ENCODE results near the gene PIP5K1B. TPM values are rescaled to one million over a fixed set of nuclear protein-coding genes. Genes with fewer than 3 reads are reported as not detected.

The PIP5K1B gene
- total RNA-seq, 2 experiments from 2014 or later: 3.8 to 10.7 TPM

DNA sequence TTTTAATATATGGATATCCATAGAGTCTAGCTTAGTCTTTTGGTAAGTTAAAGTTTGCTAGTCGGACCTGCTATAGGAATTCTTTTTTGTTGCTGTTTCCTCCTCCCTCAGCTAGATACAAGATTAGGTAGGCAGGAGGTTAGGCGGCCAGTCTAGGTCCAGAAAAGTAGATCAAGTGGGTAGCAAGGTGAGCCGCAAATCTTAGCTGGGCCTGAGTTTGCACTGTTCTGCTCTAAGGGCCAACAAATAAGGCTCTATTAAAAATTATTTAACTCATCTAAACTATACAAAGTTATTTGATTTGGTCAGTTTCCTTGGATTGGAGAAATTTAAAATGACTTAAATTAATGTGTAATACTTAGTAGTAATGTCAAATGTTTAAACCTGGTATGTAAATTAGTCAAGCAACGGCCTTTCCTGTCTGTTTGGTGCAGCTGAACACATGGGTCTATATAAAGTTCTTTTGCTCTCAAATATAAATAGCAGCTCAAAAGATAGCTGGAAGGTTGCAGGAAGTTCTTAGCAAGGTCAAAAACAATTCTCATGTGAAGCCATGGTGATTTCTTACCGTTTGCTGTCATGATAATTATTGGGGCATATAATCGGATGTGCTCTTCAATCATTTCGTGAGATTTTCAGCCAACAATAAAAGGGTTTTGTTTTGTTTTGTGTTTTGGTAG lies 236.9 kb downstream of the PIP5K1B start:
- intact Hi-C loops (cut with micrococcal nuclease; ENCODE audit: unreplicated experiment): no loop called here
- Histone ChIP-seq H3K36me3 (ENCODE audit: insufficient read depth, low read length) (no peaks in the 10 kb centered on the region), H3K9me3 (ENCODE audit: low read length) (no peaks in the 10 kb centered on the region), H3K79me2 (ENCODE audit: insufficient read depth, low read depth, low read length) (no peaks in the 10 kb centered on the region), H3K27ac (ENCODE audit: low read depth, low read length, poor library complexity, severe bottlenecking) (peak overlapping the region; percentile 83), H3K4me2 (ENCODE audit: low read length) (peak overlapping the region; percentile 58), H3K9me2 (ENCODE audit: insufficient read depth, low read length) (no peaks in the 10 kb centered on the region), H3K4me1 (ENCODE audit: insufficient read depth, low read length, poor library complexity, severe bottlenecking) (peaks cover 51% of the 10 kb centered on the region), H3K4me3 (ENCODE audit: low read depth, low read length, poor library complexity, severe bottlenecking) (peak overlapping the region; percentile 39), H2AFZ (ENCODE audit: low read length) (peak overlapping the region; percentile 73), H4K20me1 (ENCODE audit: insufficient read depth, low read length) (no peaks in the 10 kb centered on the region)
- ChIA-PET CTCF (ENCODE audit: unreplicated experiment) (no interaction called here), POLR2A (interaction anchor here (0.7 to 1.3 kb wide), 5 partner anchors 9 to 302 kb away, joined by 3 to 6 read pairs (median 3); no protein-coding TSS in a partner anchor)
- TF ChIP-seq, protein P1, sequence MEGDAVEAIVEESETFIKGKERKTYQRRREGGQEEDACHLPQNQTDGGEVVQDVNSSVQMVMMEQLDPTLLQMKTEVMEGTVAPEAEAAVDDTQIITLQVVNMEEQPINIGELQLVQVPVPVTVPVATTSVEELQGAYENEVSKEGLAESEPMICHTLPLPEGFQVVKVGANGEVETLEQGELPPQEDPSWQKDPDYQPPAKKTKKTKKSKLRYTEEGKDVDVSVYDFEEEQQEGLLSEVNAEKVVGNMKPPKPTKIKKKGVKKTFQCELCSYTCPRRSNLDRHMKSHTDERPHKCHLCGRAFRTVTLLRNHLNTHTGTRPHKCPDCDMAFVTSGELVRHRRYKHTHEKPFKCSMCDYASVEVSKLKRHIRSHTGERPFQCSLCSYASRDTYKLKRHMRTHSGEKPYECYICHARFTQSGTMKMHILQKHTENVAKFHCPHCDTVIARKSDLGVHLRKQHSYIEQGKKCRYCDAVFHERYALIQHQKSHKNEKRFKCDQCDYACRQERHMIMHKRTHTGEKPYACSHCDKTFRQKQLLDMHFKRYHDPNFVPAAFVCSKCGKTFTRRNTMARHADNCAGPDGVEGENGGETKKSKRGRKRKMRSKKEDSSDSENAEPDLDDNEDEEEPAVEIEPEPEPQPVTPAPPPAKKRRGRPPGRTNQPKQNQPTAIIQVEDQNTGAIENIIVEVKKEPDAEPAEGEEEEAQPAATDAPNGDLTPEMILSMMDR (conservative IDR thresholded peaks at IDR 0.05; ENCODE audit: low read length): no peak
- no peak for TF ChIP-seq EZH2phosphoT487 (IDR thresholded peaks at IDR 0.05; ENCODE audit: borderline replicate concordance, low read depth, low read length)
- DNase-seq (ENCODE audit: low spot score): peak; percentile 83
- no TSS peak for BruUV-seq (replicated peaks)

DNA sequence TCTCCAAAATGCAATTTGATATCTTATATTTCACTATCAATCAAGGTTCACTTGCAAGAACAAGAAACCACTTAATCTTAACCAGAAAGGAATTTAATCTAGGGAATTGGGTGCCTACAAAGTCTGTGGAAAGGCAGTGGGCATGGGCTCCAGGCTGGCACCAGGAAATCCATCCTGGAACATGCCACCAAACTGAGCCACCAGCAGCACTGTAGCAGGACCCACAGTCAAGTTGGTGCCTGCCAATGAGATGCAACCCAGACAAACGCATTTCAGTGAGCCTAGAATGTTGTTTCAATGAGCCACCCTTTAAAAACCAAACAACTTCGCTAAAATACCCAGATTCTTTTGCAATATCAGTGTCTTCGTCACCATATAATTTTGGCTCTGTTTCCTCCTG lies 237.8 kb downstream of the PIP5K1B start:
- Histone ChIP-seq H3K79me2 (ENCODE audit: insufficient read depth, low read depth, low read length) (no peaks in the 10 kb centered on the region), H3K4me1 (ENCODE audit: insufficient read depth, low read length, poor library complexity, severe bottlenecking) (peaks cover 51% of the 10 kb centered on the region), H3K4me3 (ENCODE audit: low read depth, low read length, poor library complexity, severe bottlenecking) (peak overlapping the region; percentile 39), H3K9me3 (ENCODE audit: low read length) (no peaks in the 10 kb centered on the region), H4K20me1 (ENCODE audit: insufficient read depth, low read length) (no peaks in the 10 kb centered on the region), H3K4me2 (ENCODE audit: low read length) (peak overlapping the region; percentile 58), H3K9me2 (ENCODE audit: insufficient read depth, low read length) (no peaks in the 10 kb centered on the region), H3K36me3 (ENCODE audit: insufficient read depth, low read length) (no peaks in the 10 kb centered on the region), H2AFZ (ENCODE audit: low read length) (peak overlapping the region; percentile 45; the same call in 1 of the 2 replicates), H3K27ac (ENCODE audit: low read depth, low read length, poor library complexity, severe bottlenecking) (peak overlapping the region; percentile 83)
- ChIA-PET CTCF (ENCODE audit: unreplicated experiment) (no interaction called here), POLR2A (no interaction called here)
- intact Hi-C loops (cut with micrococcal nuclease; ENCODE audit: unreplicated experiment): no loop called here
- no peak for DNase-seq (ENCODE audit: low spot score)
- BruUV-seq (replicated peaks): no TSS peak
- TF ChIP-seq, protein P1 (conservative IDR thresholded peaks at IDR 0.05; ENCODE audit: low read length): no peak
- no peak for TF ChIP-seq EZH2phosphoT487 (IDR thresholded peaks at IDR 0.05; ENCODE audit: borderline replicate concordance, low read depth, low read length)

DNA sequence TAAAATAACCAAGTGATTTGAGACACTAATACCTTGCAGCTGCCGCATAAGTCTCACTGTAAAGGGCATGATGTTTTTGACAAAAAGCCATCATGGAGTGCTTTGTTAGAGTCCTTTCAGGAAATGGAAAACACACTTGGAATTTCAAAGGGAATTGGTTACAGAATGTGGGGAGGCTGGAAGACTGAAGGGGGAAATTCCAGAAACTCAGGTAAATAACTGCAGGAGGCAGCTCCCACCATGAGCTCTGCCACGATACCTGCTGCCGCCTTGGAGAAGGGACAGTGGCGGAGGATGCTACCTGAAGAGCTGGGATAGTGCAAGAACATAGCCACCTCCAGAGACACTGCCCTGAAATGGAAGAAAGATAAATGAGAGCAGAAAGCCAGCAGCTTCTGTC lies 242.0 kb downstream of the PIP5K1B start:
- ChIA-PET POLR2A (interaction anchor here (0.6 to 0.9 kb wide), 2 partner anchors 121 to 204 kb away, joined by 3 read pairs; no protein-coding TSS in a partner anchor), CTCF (ENCODE audit: unreplicated experiment) (no interaction called here)
- no peak for DNase-seq (ENCODE audit: low spot score)
- Histone ChIP-seq H3K9me2 (ENCODE audit: insufficient read depth, low read length) (no peaks in the 10 kb centered on the region), H3K36me3 (ENCODE audit: insufficient read depth, low read length) (no peaks in the 10 kb centered on the region), H3K27ac (ENCODE audit: low read depth, low read length, poor library complexity, severe bottlenecking) (no peak overlapping the region), H4K20me1 (ENCODE audit: insufficient read depth, low read length) (no peaks in the 10 kb centered on the region), H3K79me2 (ENCODE audit: insufficient read depth, low read depth, low read length) (no peaks in the 10 kb centered on the region), H3K4me2 (ENCODE audit: low read length) (no peak overlapping the region), H3K4me3 (ENCODE audit: low read depth, low read length, poor library complexity, severe bottlenecking) (no peak overlapping the region), H2AFZ (ENCODE audit: low read length) (no peak overlapping the region), H3K9me3 (ENCODE audit: low read length) (no peaks in the 10 kb centered on the region), H3K4me1 (ENCODE audit: insufficient read depth, low read length, poor library complexity, severe bottlenecking) (peaks cover 63% of the 10 kb centered on the region)
- no TSS peak for BruUV-seq (replicated peaks)
- TF ChIP-seq EZH2phosphoT487 (IDR thresholded peaks at IDR 0.05; ENCODE audit: borderline replicate concordance, low read depth, low read length): no peak
- TF ChIP-seq, protein P1 (conservative IDR thresholded peaks at IDR 0.05; ENCODE audit: low read length): no peak
- intact Hi-C loops (cut with micrococcal nuclease; ENCODE audit: unreplicated experiment): no loop called here

Data from OCI-LY7 (cell line).